Hematopoietic multipotent progenitor cell (in vitro differentiated cells): Measurements from ENCODE around the gene SFMBT2. TPM values are rescaled to one million over a fixed set of nuclear protein-coding genes. Genes with fewer than 3 reads are reported as not detected.

Experiments used
- DNase-seq, 3 donors: peaks; one replicate each; pipeline ENCODE4 v3.0.0-alpha.2; 2011 to 2015; ENCODE audit warnings: low read depth in 2 of 3, low spot score in 2 of 3
- total RNA-seq: library from RNA; depleted of rRNA; stranded (reverse); fragments of >200 nt; gene quantifications from one replicate; pipeline ENCODE4 v1.2.3, GENCODE V29; 2012

Gene SFMBT2
- 4.3 TPM for total RNA-seq

GRCh38 chr10:7410862-7411670 is at the start of gene SFMBT2:
TSS of gene SFMBT2 (minus strand) at chr10:7411034. CDS start at chr10:7381898, 29,136 bp downstream.
- DNase-seq: peak; percentile 57 to 87 (median 69)

- DNase-seq: no peak
Measured at GRCh38 chr10:7460006-7460405, 49.2 kb upstream of the SFMBT2 start.

GRCh38 chr10:7458556-7458955 is 47.7 kb upstream of the SFMBT2 start:
- DNase-seq: no peak

GRCh38 chr10:7457478-7458316 is 46.9 kb upstream of the SFMBT2 start:
- no peak for DNase-seq

- DNase-seq: no peak
Measured at GRCh38 chr10:7449063-7449695, 38.3 kb upstream of the SFMBT2 start.

- no peak for DNase-seq
Measured at GRCh38 chr10:7445474-7446185, 34.8 kb upstream of the SFMBT2 start.

GRCh38 chr10:7444551-7445121 is 33.8 kb upstream of the SFMBT2 start:
- peak in 2 of 3 donors; percentile 21 to 63 for DNase-seq

GRCh38 chr10:7443036-7443435 is 32.2 kb upstream of the SFMBT2 start:
- no peak for DNase-seq

- DNase-seq: no peak
Measured at GRCh38 chr10:7441403-7442147, 30.7 kb upstream of the SFMBT2 start.

GRCh38 chr10:7439696-7440095 is 28.9 kb upstream of the SFMBT2 start:
- no peak for DNase-seq

GRCh38 chr10:7438196-7438986 is 27.6 kb upstream of the SFMBT2 start:
- peak in 1 of 3 donors; percentile 11 for DNase-seq

GRCh38 chr10:7436490-7437100 is 25.8 kb upstream of the SFMBT2 start:
- DNase-seq: no peak

GRCh38 chr10:7435674-7436073 is 24.8 kb upstream of the SFMBT2 start:
- DNase-seq: no peak

- no peak for DNase-seq
Measured at GRCh38 chr10:7434378-7434777, 23.5 kb upstream of the SFMBT2 start.

GRCh38 chr10:7433861-7434260 is 23.0 kb upstream of the SFMBT2 start:
- no peak for DNase-seq

- no peak for DNase-seq
Measured at GRCh38 chr10:7432884-7433726, 22.3 kb upstream of the SFMBT2 start.

GRCh38 chr10:7428673-7429350 is 18.0 kb upstream of the SFMBT2 start:
- no peak for DNase-seq
